HG03571 (cell line): ENCODE measurements around the gene PTPN7.
"Not testable (repeated sequence)": the region's sequence is repeated elsewhere in the genome, so short reads cannot be mapped to it uniquely, and the experiment has no call there.

Source experiments
- ATAC-seq: cut with Tn5 transposase; IDR thresholded peaks from one replicate; pipeline ENCODE4 v1.9.1; 2021; ENCODE audit not compliant: unreplicated experiment

Gene PTPN7

GRCh38 chr1:202133001-202133400, 27.4 kb downstream of the PTPN7 start:
- no peak for ATAC-seq

GRCh38 chr1:202131956-202132821, 28.2 kb downstream of the PTPN7 start:
- no peak for ATAC-seq

- no peak for ATAC-seq
These were observed 29.4 kb downstream of the PTPN7 start for GRCh38 chr1:202130816-202131522.

GRCh38 chr1:202130297-202130721, 30.1 kb downstream of the PTPN7 start:
- no peak for ATAC-seq

- ATAC-seq: no peak
These were observed 30.7 kb downstream of the PTPN7 start for GRCh38 chr1:202129453-202130296.

GRCh38 chr1:202127836-202128622, 32.4 kb downstream of the PTPN7 start:
- ATAC-seq: no peak

GRCh38 chr1:202127061-202127460, 33.3 kb downstream of the PTPN7 start:
- ATAC-seq: no peak

GRCh38 chr1:202126426-202126825, 34.0 kb downstream of the PTPN7 start:
- no peak for ATAC-seq

- ATAC-seq: no peak
These were observed 34.8 kb downstream of the PTPN7 start for GRCh38 chr1:202125611-202126010.

GRCh38 chr1:202124142-202124541, 36.3 kb downstream of the PTPN7 start:
- ATAC-seq: no peak

GRCh38 chr1:202123336-202123813, 37.0 kb downstream of the PTPN7 start:
- no peak for ATAC-seq

- no peak for ATAC-seq
These were observed 37.6 kb downstream of the PTPN7 start, which contains the start of gene GPR37L1 for GRCh38 chr1:202122639-202123335. Gene GPR37L1, plus strand, starts transcription at chr1:202122917. Its CDS starts 47 bp downstream, at chr1:202122964.

GRCh38 chr1:202121006-202121405, 39.4 kb downstream of the PTPN7 start:
- ATAC-seq: no peak

- ATAC-seq: no peak
These were observed 42.5 kb downstream of the PTPN7 start for GRCh38 chr1:202117898-202118371.

GRCh38 chr1:202116287-202116686, 44.1 kb downstream of the PTPN7 start:
- no peak for ATAC-seq

GRCh38 chr1:202113690-202114300, 46.6 kb downstream of the PTPN7 start:
- no peak for ATAC-seq

- ATAC-seq: no peak
These were observed 47.3 kb downstream of the PTPN7 start for GRCh38 chr1:202112859-202113689.

GRCh38 chr1:202111589-202111988, 48.8 kb downstream of the PTPN7 start:
- not testable (repeated sequence) for ATAC-seq
